GM10266 (cell line): ENCODE measurements around the gene LMOD1.

Experiments
- DNase-seq: peaks from one replicate; pipeline ENCODE4 v3.0.0; 2012; ENCODE audit errors: extremely low spot score
- CTCF ChIP-seq: IDR thresholded peaks from 2 replicates; pipeline ENCODE4 v1.5.1; 2012; ENCODE audit warnings: mild to moderate bottlenecking, low read depth; ENCODE audit not compliant: control insufficient read depth, insufficient read depth; ENCODE audit errors: missing control alignments

Gene LMOD1

GRCh38 chr1:201851949-201852348 lies 94.4 kb downstream of the LMOD1 start:
- no peak for TF ChIP-seq CTCF
- no peak for DNase-seq

GRCh38 chr1:201850053-201850397 lies 96.3 kb downstream of the LMOD1 start:
- no peak for TF ChIP-seq CTCF
- DNase-seq, result no peak

- no peak for TF ChIP-seq CTCF
- no peak for DNase-seq
Observed at GRCh38 chr1:201849372-201850052, 96.8 kb downstream of the LMOD1 start.

- no peak for TF ChIP-seq CTCF
- no peak for DNase-seq
Observed at GRCh38 chr1:201848230-201848629, 98.1 kb downstream of the LMOD1 start.

- no peak for TF ChIP-seq CTCF
- DNase-seq, result no peak
Observed at GRCh38 chr1:201847150-201847549, 99.2 kb downstream of the LMOD1 start.
